Astrocyte (in vitro differentiated cells and primary cell): ENCODE results near the gene ST6GALNAC6. TPM values are rescaled to one million over a fixed set of nuclear protein-coding genes. Genes with fewer than 3 reads are reported as not detected.

Experiments used
- DNase-seq: peaks from one replicate; pipeline ENCODE4 v3.0.0-alpha.2; 2010; ENCODE audit warnings: low read depth
- FAIRE-seq: peaks from 2 replicates; lab custom pipeline; 2011; peaks lifted over from hg19 to GRCh38; lab: Jason Lieb, UNC
- H2AFZ ChIP-seq: 2 replicates; pipeline ENCODE4 v1.6.0; 2012; ENCODE audit warnings: low read depth, low read length, inconsistent platforms
- H3K27ac ChIP-seq: 2 replicates; pipeline ENCODE4 v1.5.1; 2011; ENCODE audit warnings: low read depth, low read length, inconsistent platforms
- H3K27me3 ChIP-seq: 2 replicates; pipeline ENCODE4 v1.6.0; 2011; ENCODE audit warnings: low read length, inconsistent platforms; ENCODE audit not compliant: insufficient read depth
- H3K36me3 ChIP-seq: 2 replicates; pipeline ENCODE4 v1.5.1; 2011; ENCODE audit warnings: low read length, inconsistent platforms; ENCODE audit not compliant: insufficient read depth
- H3K4me1 ChIP-seq: 2 replicates; pipeline ENCODE4 v1.5.1; 2011; ENCODE audit warnings: low read length, inconsistent platforms; ENCODE audit not compliant: insufficient read depth
- H3K4me2 ChIP-seq: 2 replicates; pipeline ENCODE4 v1.6.0; 2012; ENCODE audit warnings: low read length, inconsistent platforms
- H3K4me3 ChIP-seq: 2 replicates; pipeline ENCODE4 v1.5.1; 2011; ENCODE audit warnings: low read depth, mild to moderate bottlenecking, low read length, inconsistent platforms; ENCODE audit not compliant: insufficient read depth
- H3K79me2 ChIP-seq: 2 replicates; pipeline ENCODE4 v1.6.0; 2012; ENCODE audit warnings: mild to moderate bottlenecking, low read length, inconsistent platforms; ENCODE audit not compliant: insufficient read depth
- H3K9ac ChIP-seq: 2 replicates; pipeline ENCODE4 v1.6.0; 2012; ENCODE audit warnings: mild to moderate bottlenecking, low read length, inconsistent platforms
- H3K9me3 ChIP-seq: 2 replicates; pipeline ENCODE4 v1.5.1; 2012; ENCODE audit warnings: low read depth, mild to moderate bottlenecking, low read length, inconsistent platforms; ENCODE audit not compliant: insufficient read depth
- H4K20me1 ChIP-seq: 2 replicates; pipeline ENCODE4 v1.6.0; 2012; ENCODE audit warnings: low read length, inconsistent platforms; ENCODE audit not compliant: insufficient read depth
- H3K27ac Mint-ChIP-seq: one replicate; pipeline ENCODE4 v1.8.0; 2021; ENCODE audit warnings: mild to moderate bottlenecking, mixed read lengths; ENCODE audit not compliant: unreplicated experiment
- H3K27me3 Mint-ChIP-seq: one replicate; pipeline ENCODE4 v1.8.0; 2021; ENCODE audit warnings: low read depth, mixed read lengths; ENCODE audit not compliant: unreplicated experiment
- H3K36me3 Mint-ChIP-seq: one replicate; pipeline ENCODE4 v1.8.0; 2021; ENCODE audit warnings: low read depth, mixed read lengths; ENCODE audit not compliant: unreplicated experiment
- H3K4me1 Mint-ChIP-seq: one replicate; pipeline ENCODE4 v1.8.0; 2021; ENCODE audit warnings: low read depth, mixed read lengths; ENCODE audit not compliant: unreplicated experiment
- H3K4me3 Mint-ChIP-seq: one replicate; pipeline ENCODE4 v1.8.0; 2021; ENCODE audit warnings: mild to moderate bottlenecking, moderate library complexity, mixed read lengths; ENCODE audit not compliant: unreplicated experiment
- H3K9me3 Mint-ChIP-seq: one replicate; pipeline ENCODE4 v1.8.0; 2021; ENCODE audit warnings: mild to moderate bottlenecking, mixed read lengths; ENCODE audit not compliant: unreplicated experiment
- CTCF ChIP-seq: IDR thresholded peaks from 2 replicates; pipeline ENCODE4 v1.5.1; 2011; ENCODE audit warnings: low read depth, mild to moderate bottlenecking, inconsistent platforms, low read length, moderate library complexity; ENCODE audit not compliant: insufficient read depth
- EZH2 ChIP-seq: IDR thresholded peaks from 2 replicates; pipeline ENCODE4 v1.6.1; 2012; ENCODE audit warnings: mild to moderate bottlenecking, low read length, inconsistent platforms; ENCODE audit not compliant: insufficient read depth
- total RNA-seq: library from RNA; stranded (reverse); gene quantifications from 2 replicates; pipeline ENCODE4 v1.2.1, GENCODE V29; 2021

Gene ST6GALNAC6
- total RNA-seq, 1 donor from 2014 or later: 30.4 TPM

- no peak overlapping the region for H3K27ac Mint-ChIP-seq
- no peak overlapping the region for H2AFZ ChIP-seq
- H3K4me3 Mint-ChIP-seq: no peak overlapping the region
Observed at GRCh38 chr9:127862075-127863011, 37.1 kb downstream of the ST6GALNAC6 start.

GRCh38 chr9:127860779-127861178 lies 38.6 kb downstream of the ST6GALNAC6 start:
- H3K9me3 Mint-ChIP-seq: peaks cover 5% of the 10 kb centered on the region
- no peaks in the 10 kb centered on the region for H4K20me1 ChIP-seq
- DNase-seq: no peak
- no peaks in the 10 kb centered on the region for H3K36me3 ChIP-seq
- no peaks in the 10 kb centered on the region for H3K4me1 Mint-ChIP-seq
- no peak overlapping the region for H2AFZ ChIP-seq
- peaks cover 20% of the 10 kb centered on the region for H3K27me3 Mint-ChIP-seq
- no peak overlapping the region for H3K4me3 ChIP-seq
- no peak overlapping the region for H3K9ac ChIP-seq
- no peak for FAIRE-seq
- H3K27ac ChIP-seq: no peak overlapping the region
- H3K4me1 ChIP-seq: no peaks in the 10 kb centered on the region
- H3K4me2 ChIP-seq: no peak overlapping the region
- TF ChIP-seq CTCF: no peak
- TF ChIP-seq EZH2: no peak
- H3K27ac Mint-ChIP-seq: no peak overlapping the region
- no peak overlapping the region for H3K4me3 Mint-ChIP-seq
- H3K27me3 ChIP-seq: no peaks in the 10 kb centered on the region
- no peaks in the 10 kb centered on the region for H3K36me3 Mint-ChIP-seq
- H3K9me3 ChIP-seq: no peaks in the 10 kb centered on the region
- H3K79me2 ChIP-seq: no peaks in the 10 kb centered on the region

More at GRCh38 chr9:127862075-127863011, 37.1 kb downstream of the ST6GALNAC6 start:
- Mint-ChIP-seq H3K27me3 (peaks cover 17% of the 10 kb centered on the region), H3K9me3 (peaks cover 5% of the 10 kb centered on the region), H3K36me3 (peaks cover 3% of the 10 kb centered on the region), H3K4me1 (no peaks in the 10 kb centered on the region)
- no peak overlapping the region for H3K4me2 ChIP-seq
- no peaks in the 10 kb centered on the region for H3K79me2 ChIP-seq
- FAIRE-seq: no peak
- no peaks in the 10 kb centered on the region for H3K36me3 ChIP-seq
- TF ChIP-seq EZH2: no peak
- TF ChIP-seq CTCF: no peak
- no peak for DNase-seq
- H4K20me1 ChIP-seq: no peaks in the 10 kb centered on the region
- no peak overlapping the region for H3K9ac ChIP-seq
- no peak overlapping the region for H3K27ac ChIP-seq
- no peak overlapping the region for H3K4me3 ChIP-seq
- H3K9me3 ChIP-seq: no peaks in the 10 kb centered on the region
- H3K4me1 ChIP-seq: no peaks in the 10 kb centered on the region
- no peaks in the 10 kb centered on the region for H3K27me3 ChIP-seq

GRCh38 chr9:127860260-127860659 lies 39.1 kb downstream of the ST6GALNAC6 start:
- peaks cover 23% of the 10 kb centered on the region for H3K27me3 Mint-ChIP-seq
- H3K9me3 Mint-ChIP-seq: peaks cover 5% of the 10 kb centered on the region
- H3K4me1 ChIP-seq: no peaks in the 10 kb centered on the region
- no peaks in the 10 kb centered on the region for H3K79me2 ChIP-seq
- no peak overlapping the region for H2AFZ ChIP-seq
- no peak overlapping the region for H3K4me3 ChIP-seq
- H3K27me3 ChIP-seq: no peaks in the 10 kb centered on the region
- H3K27ac ChIP-seq: no peak overlapping the region
- no peak overlapping the region for H3K9ac ChIP-seq
- no peak overlapping the region for H3K4me2 ChIP-seq
- DNase-seq (no peak), FAIRE-seq (no peak)
- H3K4me3 Mint-ChIP-seq: no peak overlapping the region
- H4K20me1 ChIP-seq: no peaks in the 10 kb centered on the region
- no peaks in the 10 kb centered on the region for H3K9me3 ChIP-seq
- H3K27ac Mint-ChIP-seq: no peak overlapping the region
- no peaks in the 10 kb centered on the region for H3K4me1 Mint-ChIP-seq
- no peak for TF ChIP-seq EZH2
- no peak for TF ChIP-seq CTCF
- H3K36me3 ChIP-seq: no peaks in the 10 kb centered on the region
- H3K36me3 Mint-ChIP-seq: no peaks in the 10 kb centered on the region
